AML-193 (cell line): Measurements from ENCODE around the gene CDC34.

Source experiments
- DNase-seq, 2 experiments: peaks; one replicate each; lab custom pipeline; 2025; lab: John Stamatoyannopoulos, UW

CDC34 gene

DNA sequence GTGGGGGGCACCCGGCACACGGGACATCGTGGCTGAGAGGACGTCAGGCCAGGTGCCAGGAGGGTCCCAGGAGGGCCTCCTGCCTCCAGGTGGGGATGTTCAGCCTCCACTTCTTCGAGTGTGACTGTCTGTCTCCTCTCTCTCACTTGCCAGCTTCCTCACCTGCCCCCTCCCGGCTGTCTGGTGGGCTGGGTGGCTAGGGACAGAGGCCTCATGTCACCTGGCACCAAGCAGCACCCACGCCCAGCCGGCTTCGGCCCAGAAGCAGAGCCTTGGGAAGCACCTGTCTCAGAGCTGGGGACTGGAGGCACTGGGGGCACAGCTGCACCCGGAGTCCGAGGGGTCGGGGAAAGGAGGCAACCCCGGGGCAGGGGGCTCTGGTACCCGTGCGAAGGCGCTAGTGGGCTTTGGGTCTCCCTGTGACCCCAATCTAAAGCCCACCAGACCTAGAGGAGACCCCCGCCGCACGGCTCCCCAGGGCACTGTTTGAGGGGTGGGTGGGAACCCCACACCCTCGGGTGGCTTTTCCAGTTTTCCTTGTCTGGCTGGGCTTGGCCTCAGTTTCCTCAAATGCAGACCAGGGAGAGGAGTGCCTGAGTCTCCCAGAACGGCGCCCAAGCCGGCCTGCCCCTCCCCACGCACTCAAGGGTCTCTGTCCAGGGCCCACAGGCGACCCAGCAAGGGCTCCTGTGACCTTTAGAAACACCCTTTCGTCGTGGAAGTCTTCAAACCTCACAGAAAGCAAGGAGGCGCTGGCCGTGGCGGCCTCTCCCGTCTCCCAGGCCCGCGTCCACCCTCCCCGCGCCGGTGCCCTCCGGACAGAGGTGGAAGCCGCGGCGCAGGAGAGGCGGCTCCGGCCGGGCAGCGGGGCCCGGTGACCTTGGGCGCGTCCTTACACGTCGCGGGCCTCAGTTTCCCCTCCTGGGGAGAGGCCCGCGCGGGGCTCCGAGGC lies 57.5 kb downstream of the CDC34 start:
- DNase-seq = no peak

DNA sequence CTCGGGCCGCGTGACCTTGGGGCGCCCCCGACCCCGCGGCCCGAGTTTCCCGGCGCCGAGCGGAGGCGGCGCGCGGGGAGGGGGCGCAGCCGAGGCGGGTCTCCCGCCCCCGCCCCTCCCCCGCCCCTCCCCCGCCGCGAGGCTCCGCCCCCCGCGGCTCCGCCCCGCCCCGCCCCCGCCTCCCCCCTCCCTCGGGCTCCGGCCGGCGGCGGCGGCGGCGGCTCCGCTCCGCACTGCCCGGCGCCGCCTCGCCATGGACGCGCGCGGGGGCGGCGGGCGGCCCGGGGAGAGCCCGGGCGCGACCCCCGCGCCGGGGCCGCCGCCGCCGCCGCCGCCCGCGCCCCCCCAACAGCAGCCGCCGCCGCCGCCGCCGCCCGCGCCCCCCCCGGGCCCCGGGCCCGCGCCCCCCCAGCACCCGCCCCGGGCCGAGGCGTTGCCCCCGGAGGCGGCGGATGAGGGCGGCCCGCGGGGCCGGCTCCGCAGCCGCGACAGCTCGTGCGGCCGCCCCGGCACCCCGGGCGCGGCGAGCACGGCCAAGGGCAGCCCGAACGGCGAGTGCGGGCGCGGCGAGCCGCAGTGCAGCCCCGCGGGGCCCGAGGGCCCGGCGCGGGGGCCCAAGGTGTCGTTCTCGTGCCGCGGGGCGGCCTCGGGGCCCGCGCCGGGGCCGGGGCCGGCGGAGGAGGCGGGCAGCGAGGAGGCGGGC lies 58.3 kb downstream of the CDC34 start, which contains the start of gene HCN2:
HCN2 (plus strand) TSS at position 189 of the 703 bp plus-strand sequence; CDS start at position 254, 65 bp downstream.
- DNase-seq = no peak

DNA sequence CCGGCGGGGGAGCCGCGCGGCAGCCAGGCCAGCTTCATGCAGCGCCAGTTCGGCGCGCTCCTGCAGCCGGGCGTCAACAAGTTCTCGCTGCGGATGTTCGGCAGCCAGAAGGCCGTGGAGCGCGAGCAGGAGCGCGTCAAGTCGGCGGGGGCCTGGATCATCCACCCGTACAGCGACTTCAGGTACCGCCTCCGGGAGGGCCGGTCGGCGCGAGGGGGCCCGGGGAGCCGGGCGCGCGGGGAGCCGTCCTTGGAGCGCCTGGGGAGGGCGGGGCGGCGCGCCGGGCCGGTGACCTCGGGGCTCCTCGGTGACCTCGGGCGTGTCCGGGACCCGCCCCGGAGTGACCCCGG lies 58.8 kb downstream of the CDC34 start:
- no peak for DNase-seq

DNA sequence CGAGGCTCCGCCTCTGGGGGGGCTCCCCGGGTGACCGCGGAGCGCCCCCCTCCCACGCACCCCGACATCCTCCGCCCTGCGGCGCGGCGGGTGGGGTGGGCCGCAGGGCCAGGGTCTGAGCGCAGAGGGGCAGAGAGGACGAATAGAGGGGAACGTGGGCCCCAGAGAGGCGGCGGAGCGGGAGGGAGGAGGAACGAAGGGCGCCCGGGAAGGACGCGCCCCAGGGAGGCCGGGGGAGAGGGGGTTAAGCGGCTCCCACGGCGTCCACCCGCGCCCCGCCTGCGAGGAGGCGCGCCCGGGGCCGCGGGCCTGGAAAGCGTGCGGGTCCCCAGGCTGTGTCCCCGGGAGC lies 59.2 kb downstream of the CDC34 start:
- no peak for DNase-seq

DNA sequence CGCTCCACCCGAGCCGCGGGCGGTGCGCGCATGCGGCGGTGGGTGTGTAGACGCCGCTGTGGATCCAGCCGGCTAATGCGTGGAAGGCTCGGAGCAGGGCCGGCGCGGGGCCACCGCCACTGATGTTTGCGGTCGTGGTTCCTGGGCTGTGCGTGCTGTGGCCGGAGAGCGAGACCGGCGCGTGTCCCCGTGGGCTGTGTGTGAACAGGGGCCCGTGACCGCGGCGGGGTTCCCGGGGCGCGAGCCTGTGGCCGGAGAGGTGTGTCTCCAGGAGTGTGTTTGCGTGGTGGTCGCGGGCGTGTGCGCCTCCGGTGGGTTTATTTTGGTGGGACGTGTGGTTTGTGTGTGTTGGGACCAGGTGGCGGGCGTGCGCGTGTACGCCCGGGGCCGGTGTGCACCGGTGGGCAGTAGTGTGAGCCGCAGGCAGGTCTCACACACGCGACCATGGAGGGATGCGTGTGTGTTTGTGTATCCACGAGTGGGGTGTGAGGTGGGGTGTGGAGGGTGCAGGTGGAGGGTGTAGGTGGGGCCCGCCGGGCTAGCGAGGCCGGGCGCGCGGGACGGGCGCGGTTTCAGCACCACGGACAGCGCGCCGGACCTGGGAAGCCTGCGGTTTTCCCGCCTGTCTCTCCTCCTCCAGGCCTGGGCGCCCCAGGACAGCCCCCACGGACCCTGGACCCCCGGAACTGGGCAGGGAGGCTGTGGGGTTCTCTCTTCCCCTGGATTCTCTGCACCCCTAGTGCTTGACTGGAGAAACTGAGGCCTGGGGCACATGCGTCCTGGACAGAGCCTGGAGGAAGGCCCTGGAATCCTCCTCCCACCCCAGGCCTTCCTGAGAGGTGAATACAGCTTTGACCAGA lies 59.8 kb downstream of the CDC34 start:
- DNase-seq = no peak
